Measurements from ENCODE around the gene ZNF500.

ZNF500 gene

DNA sequence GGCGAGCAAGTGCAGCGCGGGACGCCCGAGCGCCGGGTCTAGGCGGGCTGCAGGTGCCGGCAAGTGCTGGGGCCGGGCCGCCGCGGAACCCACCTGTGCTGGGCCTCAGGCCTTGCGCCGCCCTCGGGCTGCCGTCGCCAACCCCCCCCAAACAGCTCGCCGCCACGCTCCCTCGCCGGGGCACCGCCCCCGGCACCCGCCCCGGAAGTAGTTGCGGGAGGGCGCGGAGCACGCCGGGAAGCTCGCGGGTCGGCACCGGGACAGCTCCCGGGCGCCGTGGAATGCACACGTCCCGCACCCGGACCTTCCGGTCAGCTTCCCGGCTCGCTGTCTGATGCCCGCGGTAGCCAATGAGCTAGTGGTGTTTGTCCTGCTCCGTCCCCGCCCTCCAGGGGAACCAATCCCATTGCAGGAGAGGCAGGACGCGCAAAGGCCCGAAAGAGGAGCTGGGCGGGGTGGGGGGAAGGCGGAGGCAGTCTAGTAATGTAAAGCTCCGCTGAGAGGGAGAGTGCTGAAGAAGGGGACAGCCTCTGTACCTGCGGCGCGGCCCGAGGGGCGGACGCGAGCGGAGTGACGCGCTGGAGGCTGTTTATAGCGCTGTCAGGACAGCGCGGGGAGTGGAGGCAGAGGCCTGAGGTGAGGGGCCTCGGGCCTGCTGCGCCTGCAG lies 32.8 kb downstream of the ZNF500 start, which contains the start of the genes ANKS3 and DNAAF8:
TSS of gene ANKS3 (minus strand) at position 209 of the 667 bp plus-strand sequence. CDS start 4,122 bp downstream, outside the sequence.
TSS of gene DNAAF8 (plus strand) at position 475 of the 667 bp plus-strand sequence. CDS start 1,978 bp downstream, outside the sequence.
- FAIRE-seq (peak; percentile 78), DNase-seq (ENCODE audit: insufficient read length, low spot score) (peak; percentile 98)
- peak; percentile 49 for TF ChIP-seq POLR2A (IDR thresholded peaks at IDR 0.05; ENCODE audit: low read depth, low read length)

DNA sequence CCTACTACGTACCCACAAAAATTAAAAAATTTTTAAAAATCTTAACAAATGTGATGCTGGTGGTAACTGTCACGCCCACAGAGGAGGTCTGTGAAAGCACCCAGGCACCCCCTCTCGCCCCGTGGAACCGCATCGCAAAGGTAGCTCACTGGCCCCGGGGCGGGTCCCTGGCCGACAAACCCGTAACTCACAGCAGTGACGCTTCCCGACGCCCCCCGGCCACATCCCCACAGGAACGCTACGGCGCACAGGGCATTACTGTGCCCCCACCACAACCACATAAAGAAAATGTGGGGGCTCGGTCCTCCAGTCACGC lies 33.3 kb downstream of the ZNF500 start:
- no peak for DNase-seq (ENCODE audit: insufficient read length, low spot score)
- TF ChIP-seq POLR2A (IDR thresholded peaks at IDR 0.05; ENCODE audit: low read depth, low read length) = no peak
- FAIRE-seq = no peak

DNA sequence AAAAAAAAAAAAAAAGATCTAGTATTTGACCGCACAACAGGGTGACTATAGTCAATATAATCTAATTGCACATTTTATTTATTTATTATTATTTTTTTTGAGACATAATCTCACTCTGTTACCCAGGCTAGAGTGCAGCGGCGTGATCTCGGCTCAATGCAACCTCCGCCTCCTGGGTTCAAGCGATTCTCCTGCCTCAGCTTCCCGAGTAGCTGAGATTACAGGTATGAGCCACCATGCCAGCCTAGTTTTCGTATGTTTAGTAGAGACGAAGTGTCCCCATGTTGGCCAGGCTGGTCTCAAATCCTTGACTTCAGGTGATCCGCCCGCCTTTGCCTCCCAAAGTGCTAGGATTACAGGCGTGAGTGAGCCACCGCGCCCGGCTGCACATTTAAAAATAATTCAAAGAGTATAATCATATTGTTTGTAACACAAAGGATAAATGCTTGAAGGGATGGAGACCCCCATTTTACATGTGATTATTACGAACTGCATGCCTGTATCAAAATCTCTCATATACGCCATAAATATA lies 33.7 kb downstream of the ZNF500 start:
- DNase-seq (ENCODE audit: insufficient read length, low spot score) = no peak
- TF ChIP-seq POLR2A (IDR thresholded peaks at IDR 0.05; ENCODE audit: low read depth, low read length) = no peak
- no peak for FAIRE-seq

DNA sequence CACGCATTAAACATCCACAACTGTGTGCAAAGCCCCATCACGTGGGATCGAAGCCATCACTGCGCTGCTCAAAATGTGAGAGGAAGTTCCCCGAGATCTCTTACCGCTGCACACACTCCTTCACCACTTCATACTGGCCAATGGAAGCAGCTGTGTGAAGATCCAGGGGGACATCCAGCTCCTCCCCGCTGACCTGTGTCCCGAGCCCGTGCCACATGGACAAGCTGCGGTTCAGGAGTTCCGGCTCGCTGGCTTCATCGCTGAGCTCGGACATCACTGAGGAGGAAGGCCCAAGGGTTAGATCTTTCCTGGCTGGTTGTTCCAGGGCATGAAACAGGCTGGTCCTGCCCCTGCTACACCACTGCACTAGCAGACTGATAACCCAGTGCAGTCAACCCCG lies 37.1 kb downstream of the ZNF500 start:
- TF ChIP-seq POLR2A (IDR thresholded peaks at IDR 0.05; ENCODE audit: low read depth, low read length) = no peak

DNA sequence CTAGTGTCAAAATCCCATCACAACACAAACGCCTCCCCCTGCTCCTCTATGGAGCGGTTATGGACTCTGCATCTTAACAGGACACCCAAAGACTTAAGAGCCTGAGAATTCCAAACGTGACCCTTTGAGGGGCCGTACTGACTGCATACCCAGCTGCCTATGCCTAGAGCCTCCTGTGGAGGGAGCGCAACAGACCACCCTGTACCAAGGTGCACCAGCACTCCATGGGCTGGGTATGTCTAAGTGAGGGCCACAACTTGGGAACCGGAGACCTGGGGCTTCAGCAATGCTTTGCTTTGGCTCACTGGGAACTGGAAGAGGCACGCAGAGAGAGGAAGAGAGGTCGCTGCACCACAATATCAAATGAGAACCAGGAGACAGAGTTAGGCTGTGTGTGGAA lies 38.3 kb downstream of the ZNF500 start:
- no peak for FAIRE-seq
- TF ChIP-seq POLR2A (IDR thresholded peaks at IDR 0.05; ENCODE audit: low read depth, low read length) = no peak
- no peak for DNase-seq (ENCODE audit: insufficient read length, low spot score)

More for the DNA sequence above, 37.1 kb downstream of the ZNF500 start:
- no peak for DNase-seq (ENCODE audit: insufficient read length, low spot score)
- no peak for FAIRE-seq

DNA sequence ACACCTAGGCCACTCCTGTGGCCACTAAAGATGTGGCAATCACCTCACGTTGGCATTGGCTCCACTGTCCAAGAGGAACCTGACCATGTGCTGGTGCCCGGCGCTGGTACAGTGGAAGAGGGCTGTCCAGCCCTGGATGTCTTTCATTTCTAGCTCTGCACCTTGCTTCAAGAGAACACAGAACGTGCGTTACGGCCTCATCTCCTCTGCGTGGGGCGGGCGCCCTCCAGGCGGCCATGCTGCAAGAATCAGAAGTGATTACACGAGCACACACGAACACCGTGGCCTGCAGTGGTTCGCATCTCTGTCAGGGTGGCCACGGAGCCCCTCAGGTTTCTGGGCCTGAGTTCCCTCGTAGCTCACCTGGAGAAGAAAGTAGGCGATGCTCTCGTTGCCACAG lies 40.3 kb downstream of the ZNF500 start:
- no peak for TF ChIP-seq POLR2A (IDR thresholded peaks at IDR 0.05; ENCODE audit: low read depth, low read length)
- DNase-seq (ENCODE audit: insufficient read length, low spot score) (no peak), FAIRE-seq (no peak)

DNA sequence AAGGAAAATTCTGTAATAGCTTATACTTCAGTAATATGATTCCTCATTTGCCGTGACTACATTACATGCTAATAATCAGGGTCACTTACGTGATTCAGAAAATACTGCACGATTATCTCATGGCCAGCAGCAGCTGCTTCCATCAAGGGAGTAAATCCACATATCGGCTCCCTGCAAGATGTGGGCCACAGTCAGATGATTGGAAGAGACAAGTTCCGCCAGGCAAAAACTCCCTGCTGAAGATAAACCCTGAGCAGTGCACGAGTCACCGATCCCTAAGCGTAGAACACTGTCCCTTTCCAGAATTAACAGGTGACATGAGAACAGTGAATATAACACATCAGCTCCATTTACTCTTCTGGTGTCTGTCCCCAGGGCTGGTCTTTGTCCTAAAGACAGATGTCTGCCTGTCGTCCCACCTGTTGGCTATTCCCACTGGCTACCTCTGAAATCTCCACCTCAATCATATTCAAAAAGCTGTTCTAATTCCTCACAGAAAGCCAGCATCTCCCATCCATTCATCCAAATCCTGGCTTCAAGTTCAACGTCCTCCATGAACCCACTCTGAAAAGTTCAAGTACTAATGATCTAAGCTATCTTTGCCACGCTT lies 42.2 kb downstream of the ZNF500 start:
- FAIRE-seq = no peak

DNA sequence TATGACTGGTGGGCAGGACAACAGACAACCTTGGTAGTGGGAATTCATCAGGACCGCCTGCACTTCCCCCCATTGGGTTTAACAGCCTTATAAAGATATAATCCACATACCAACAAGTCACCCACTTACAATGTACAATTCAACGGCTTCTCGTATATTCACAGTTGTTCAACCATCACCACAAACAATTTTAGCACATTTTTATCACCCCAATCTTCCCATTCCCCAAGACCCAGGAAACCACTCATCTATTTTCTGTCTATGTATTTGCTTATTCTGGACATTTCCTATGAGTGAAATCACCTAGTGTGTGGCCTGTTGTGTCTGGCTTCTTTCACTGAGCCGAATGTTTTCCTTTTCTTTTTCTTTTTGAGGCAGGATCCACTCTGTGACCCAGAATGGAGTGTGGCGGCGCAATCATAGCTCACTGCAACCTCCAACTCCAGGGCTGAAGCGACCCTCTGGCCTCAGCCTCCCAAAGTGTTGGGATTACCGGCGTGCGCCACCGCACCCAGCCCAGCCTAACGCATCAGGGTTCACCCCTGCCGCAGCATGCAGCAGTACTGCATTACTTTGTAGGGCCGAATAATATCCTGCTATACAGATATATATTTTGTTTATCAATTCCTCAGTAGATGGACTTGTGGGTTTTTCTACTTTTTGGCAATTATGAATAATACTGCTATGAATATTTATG lies 43.7 kb downstream of the ZNF500 start:
- no peak for DNase-seq (ENCODE audit: insufficient read length, low spot score)
- no peak for FAIRE-seq
- no peak for TF ChIP-seq POLR2A (IDR thresholded peaks at IDR 0.05; ENCODE audit: low read depth, low read length)

More for the DNA sequence above, 42.2 kb downstream of the ZNF500 start:
- TF ChIP-seq POLR2A (IDR thresholded peaks at IDR 0.05; ENCODE audit: low read depth, low read length) = no peak
- no peak for DNase-seq (ENCODE audit: insufficient read length, low spot score)

DNA sequence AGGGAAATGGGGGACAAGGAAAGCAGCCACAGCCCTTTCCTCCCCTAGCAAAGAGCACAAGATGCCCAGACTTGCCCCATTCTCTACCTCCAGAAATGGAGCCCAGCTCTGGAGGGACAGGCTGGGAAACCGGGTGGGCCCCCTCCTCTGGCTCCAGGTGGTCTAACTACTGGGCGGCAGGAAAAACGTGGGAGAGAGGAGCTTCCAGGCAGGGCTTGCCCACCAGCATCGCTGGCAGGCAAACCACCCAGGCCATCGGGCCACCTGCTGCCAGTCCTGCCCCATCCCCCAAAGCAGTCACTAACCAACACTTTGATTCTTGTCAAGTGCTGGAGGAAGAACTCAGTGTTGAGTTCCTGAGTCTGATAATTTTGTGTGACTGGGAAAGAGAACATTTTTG lies 48.5 kb downstream of the ZNF500 start:
- no peak for FAIRE-seq
- no peak for DNase-seq (ENCODE audit: insufficient read length, low spot score)
- no peak for TF ChIP-seq POLR2A (IDR thresholded peaks at IDR 0.05; ENCODE audit: low read depth, low read length)

DNA sequence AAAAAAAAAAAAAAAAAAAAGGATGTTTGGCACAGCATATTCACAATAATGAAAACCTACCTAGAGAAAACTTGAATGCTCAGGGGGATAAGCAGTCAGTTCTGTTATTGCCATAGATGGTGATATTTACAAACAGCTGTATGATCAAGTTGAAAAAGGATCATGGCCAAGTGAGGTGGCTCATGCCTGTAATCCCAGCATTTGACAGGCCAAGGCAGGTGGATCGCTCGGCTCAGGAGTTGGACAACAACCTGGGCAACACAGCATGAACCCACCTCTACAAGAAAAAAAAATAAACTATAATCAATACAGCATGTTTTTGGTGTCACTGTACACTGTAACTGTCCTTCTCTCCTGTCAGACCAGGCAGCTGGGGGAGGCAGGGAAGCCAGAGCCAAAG lies 52.0 kb downstream of the ZNF500 start:
- FAIRE-seq (no peak), DNase-seq (ENCODE audit: insufficient read length, low spot score) (no peak)
- TF ChIP-seq POLR2A (IDR thresholded peaks at IDR 0.05; ENCODE audit: low read depth, low read length) = no peak

DNA sequence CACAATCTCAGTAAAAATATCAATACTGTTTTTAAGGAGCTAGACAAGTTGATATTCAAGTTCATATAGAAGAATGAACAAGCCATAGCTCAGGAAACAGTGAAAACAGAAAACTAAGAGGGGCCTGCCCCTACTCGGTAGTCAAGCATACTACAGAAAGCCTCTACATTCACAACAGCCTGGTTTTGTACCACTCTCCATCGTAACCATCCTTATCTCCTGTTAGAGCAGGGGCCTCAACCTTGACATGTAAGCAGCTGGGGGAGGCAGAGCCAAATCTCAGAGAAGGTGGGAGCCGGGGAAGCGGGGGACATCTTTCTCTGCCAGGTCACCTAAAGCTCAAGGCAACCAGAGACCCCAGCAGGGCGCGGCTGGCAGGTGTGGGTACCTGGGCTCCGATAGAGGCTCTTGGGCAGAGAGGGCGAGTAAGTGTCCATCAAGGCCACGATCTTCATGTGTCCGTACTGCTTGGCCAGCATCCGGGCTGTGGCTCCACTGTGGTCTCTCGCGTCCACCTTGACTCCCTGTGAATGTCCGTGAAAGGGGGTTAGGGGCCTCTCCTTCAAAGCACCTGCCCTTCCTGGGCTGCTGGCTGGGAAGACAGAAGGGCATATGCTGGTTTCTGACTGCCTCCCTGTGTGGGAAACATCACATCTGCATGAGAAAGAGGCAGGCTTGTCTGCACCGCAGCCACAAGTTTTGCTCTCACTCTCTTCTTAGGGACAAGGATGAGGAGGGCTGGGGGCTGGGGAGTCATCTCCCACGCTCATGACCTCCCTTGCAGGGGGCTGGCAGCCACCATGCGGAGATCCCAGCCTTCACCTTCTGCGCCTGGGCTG lies 53.1 kb downstream of the ZNF500 start:
- no peak for DNase-seq (ENCODE audit: insufficient read length, low spot score)
- no peak for FAIRE-seq
- TF ChIP-seq POLR2A (IDR thresholded peaks at IDR 0.05; ENCODE audit: low read depth, low read length) = no peak

DNA sequence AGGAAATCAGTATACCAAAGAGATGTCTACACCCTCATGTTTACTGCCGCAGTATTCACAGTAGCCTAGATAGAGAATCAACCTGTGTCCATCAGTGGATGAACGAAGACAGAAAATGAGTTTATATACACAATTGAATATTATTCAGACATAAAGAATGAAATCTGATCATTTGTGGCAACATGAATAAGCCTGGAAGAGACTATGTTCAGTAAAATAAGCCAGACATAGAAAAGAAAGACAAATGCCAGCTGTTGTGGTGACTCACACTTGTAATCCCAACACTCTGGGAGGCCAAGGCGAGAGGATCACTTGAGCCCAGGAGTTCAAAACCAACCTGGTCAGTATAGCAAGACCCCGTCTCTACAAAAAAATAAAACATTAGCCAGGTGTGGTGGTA lies 57.5 kb downstream of the ZNF500 start:
- no peak for TF ChIP-seq POLR2A (IDR thresholded peaks at IDR 0.05; ENCODE audit: low read depth, low read length)
- FAIRE-seq (no peak), DNase-seq (ENCODE audit: insufficient read length, low spot score) (no peak)

DNA sequence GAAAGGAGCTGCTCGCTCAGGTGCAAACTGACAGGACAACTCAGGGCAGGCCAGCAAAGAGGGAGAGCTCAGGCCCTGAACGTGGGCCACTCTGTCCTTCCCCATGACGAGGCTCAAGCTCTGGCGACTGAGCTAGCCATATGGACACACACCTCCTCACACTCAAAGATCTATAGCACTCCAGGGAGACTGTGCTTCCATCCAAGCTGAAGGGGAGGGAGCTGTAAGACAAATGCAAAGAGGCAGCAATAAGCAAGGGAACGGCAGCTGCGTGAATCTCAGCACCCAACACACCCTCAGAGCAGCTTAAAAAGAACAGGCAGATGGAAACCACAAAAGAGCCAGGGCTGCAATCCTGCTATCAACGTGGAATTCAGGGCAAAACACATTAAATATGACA lies 60.1 kb downstream of the ZNF500 start:
- TF ChIP-seq POLR2A (IDR thresholded peaks at IDR 0.05; ENCODE audit: low read depth, low read length) = no peak
- no peak for FAIRE-seq

DNA sequence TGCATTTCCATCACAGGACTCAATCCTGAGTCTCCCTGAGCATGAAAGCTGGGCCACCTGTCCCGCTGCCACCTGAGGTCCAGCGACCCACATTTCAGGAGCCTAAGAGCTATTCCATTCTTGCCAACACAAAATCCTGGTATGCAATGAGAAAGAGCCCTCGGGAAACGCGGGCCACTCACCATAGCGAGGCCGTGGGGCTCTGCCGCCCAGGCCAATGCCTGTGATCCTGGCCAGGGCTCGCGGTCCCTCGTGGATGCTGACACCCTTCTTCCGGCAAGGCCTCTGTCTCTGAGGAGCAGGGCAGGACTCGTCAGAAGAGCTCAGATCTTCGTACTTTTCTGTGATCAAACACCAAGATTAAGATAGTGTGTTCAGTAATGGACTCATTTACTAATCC lies 62.0 kb downstream of the ZNF500 start:
- no peak for DNase-seq (ENCODE audit: insufficient read length, low spot score)
- FAIRE-seq = no peak
- no peak for TF ChIP-seq POLR2A (IDR thresholded peaks at IDR 0.05; ENCODE audit: low read depth, low read length)

More for the DNA sequence above, 60.1 kb downstream of the ZNF500 start:
- no peak for DNase-seq (ENCODE audit: insufficient read length, low spot score)

Data from H54 (cell line).